Measurements from ENCODE around the gene NT5C2. TPM values are rescaled to one million over a fixed set of nuclear protein-coding genes. Genes with fewer than 3 reads are reported as not detected.
"Not testable (repeated sequence)": the region's sequence is repeated elsewhere in the genome, so short reads cannot be mapped to it uniquely, and the experiment has no call there.

NT5C2 gene
- total RNA-seq, 1 donor from 2014 or later, result 55.0 TPM

DNA sequence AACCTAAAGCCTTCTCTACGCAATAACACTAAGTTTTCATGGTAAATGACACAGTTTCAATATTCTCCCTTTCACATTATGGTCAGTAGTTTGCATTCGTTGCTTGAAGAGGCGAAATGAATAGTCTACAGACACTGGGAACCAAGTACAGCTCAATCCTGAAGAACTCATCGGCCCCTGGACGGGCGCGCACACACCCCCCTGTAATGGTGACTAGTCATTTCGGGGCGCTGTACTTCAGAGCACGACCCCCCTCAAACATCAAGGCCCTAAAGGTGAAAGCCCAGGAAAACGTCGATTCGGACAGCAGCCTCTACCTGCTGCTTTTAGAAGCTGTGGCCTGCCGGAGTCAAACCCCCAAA is 1.0 kb downstream of the NT5C2 start:
- Histone ChIP-seq H3K4me1 (peaks cover 86% of the 10 kb centered on the region), H3K4me3 (peak overlapping the region; percentile 94), H3K27me3 (ENCODE audit: low read depth) (no peaks in the 10 kb centered on the region), H3K9me3 (replicated peaks) (no peaks in the 10 kb centered on the region), H3K27ac (replicated peaks) (peak overlapping the region; percentile 99), H3K36me3 (no peaks in the 10 kb centered on the region)
- intact Hi-C loops (cut with micrococcal nuclease), result no loop called here
- DNase-seq, result no peak
- TF ChIP-seq, protein P1, sequence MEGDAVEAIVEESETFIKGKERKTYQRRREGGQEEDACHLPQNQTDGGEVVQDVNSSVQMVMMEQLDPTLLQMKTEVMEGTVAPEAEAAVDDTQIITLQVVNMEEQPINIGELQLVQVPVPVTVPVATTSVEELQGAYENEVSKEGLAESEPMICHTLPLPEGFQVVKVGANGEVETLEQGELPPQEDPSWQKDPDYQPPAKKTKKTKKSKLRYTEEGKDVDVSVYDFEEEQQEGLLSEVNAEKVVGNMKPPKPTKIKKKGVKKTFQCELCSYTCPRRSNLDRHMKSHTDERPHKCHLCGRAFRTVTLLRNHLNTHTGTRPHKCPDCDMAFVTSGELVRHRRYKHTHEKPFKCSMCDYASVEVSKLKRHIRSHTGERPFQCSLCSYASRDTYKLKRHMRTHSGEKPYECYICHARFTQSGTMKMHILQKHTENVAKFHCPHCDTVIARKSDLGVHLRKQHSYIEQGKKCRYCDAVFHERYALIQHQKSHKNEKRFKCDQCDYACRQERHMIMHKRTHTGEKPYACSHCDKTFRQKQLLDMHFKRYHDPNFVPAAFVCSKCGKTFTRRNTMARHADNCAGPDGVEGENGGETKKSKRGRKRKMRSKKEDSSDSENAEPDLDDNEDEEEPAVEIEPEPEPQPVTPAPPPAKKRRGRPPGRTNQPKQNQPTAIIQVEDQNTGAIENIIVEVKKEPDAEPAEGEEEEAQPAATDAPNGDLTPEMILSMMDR (IDR thresholded peaks at IDR 0.05; ENCODE audit: borderline replicate concordance), result no peak

DNA sequence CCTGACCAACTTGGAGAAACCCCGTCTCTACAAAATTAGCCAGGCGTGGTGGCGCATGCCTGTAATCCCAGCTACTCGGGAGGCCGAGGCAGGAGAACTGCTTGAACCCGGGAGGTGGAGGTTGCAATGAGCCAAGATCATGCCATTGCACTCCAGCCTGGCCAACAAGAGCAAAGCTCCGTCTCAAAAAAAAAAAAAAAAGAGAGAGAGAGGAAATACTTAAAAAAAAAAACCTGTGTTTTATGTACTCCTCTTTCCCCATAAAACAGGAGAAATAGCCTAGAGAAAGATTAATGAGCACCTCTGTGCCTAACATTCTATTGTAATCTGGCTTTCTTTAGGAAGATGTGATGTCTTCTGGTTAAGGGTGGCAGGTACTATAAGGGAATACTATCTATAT is 1.9 kb downstream of the NT5C2 start:
- H3K9me3 ChIP-seq (replicated peaks); H3K36me3 ChIP-seq; DNase-seq; intact Hi-C loops (cut with micrococcal nuclease); H3K27me3 ChIP-seq (ENCODE audit: low read depth): not testable (repeated sequence)
- Histone ChIP-seq H3K4me3 (peak overlapping the region; percentile 94), H3K27ac (replicated peaks) (peak overlapping the region; percentile 99), H3K4me1 (peaks cover 86% of the 10 kb centered on the region)

DNA sequence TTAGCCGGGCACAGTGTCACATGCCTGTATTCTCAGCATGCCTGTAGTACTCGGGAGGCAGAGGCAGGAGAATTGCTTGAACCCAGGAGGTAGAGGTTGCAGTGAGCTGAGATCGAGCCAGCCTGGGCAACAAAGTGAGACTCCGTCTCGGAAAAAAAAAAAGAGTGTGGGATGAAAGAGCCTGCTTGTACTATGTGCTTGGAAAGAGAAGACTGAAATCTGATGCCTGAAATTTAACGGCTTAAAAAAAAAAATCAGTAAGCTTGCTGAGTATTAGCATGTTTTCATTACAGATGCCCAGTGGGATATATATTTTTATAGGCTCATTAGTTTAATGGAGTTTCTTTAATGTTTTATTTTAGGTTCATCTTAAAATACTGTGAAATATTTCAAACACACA is 4.2 kb downstream of the NT5C2 start:
- Histone ChIP-seq H3K4me1 (peaks cover 97% of the 10 kb centered on the region), H3K27ac (replicated peaks) (peak overlapping the region; percentile 34), H3K9me3 (replicated peaks) (no peaks in the 10 kb centered on the region), H3K4me3 (peak overlapping the region; percentile 15), H3K27me3 (ENCODE audit: low read depth) (no peaks in the 10 kb centered on the region), H3K36me3 (no peaks in the 10 kb centered on the region)
- TF ChIP-seq, protein P1 (IDR thresholded peaks at IDR 0.05; ENCODE audit: borderline replicate concordance), result no peak
- intact Hi-C loops (cut with micrococcal nuclease), result no loop called here
- no peak for DNase-seq

DNA sequence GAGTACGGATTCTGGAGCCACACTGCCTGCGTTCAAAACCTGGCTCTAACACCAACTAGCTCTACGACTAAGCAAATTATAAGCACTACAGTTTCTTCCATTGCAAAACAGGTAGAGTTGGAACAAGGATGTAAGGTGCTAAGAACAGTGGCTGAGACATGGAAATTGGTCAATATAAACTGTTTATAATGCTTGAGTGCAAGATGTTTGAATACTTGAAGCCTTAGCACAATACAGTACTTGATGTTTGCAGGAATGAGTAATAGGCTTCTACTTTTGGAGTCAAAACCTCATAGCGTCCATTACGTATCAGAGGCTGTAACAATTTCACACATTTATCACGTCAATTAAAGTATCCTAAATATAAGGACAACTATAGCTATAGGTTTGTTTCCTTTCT is 6.9 kb downstream of the NT5C2 start:
- Histone ChIP-seq H3K4me1 (peaks cover 97% of the 10 kb centered on the region), H3K4me3 (no peak overlapping the region), H3K27ac (replicated peaks) (no peak overlapping the region), H3K9me3 (replicated peaks) (no peaks in the 10 kb centered on the region), H3K36me3 (no peaks in the 10 kb centered on the region), H3K27me3 (ENCODE audit: low read depth) (no peaks in the 10 kb centered on the region)
- intact Hi-C loops (cut with micrococcal nuclease), result no loop called here
- no peak for DNase-seq
- TF ChIP-seq, protein P1 (IDR thresholded peaks at IDR 0.05; ENCODE audit: borderline replicate concordance), result no peak

DNA sequence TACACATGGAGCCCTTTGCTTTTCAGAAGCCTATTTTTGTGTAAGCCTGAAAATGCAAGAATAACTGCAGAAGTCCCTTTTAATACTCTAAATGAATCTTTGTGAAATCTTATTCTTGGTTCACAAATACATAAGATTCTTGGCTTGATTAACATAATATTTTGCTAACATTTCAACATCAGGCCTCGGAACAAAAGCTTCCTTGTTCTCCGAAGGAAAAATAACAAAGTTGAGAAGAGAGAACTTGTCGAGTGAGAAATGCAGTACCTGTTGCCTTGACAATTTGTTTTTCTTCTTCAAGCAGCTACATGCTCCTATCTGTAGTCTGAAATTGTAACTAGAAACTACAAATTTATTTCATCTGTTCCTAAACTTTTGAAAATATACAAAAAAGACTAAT is 8.5 kb downstream of the NT5C2 start:
- intact Hi-C loops (cut with micrococcal nuclease), result no loop called here
- no peak for DNase-seq
- Histone ChIP-seq H3K36me3 (peaks cover 14% of the 10 kb centered on the region), H3K27me3 (ENCODE audit: low read depth) (no peaks in the 10 kb centered on the region), H3K9me3 (replicated peaks) (no peaks in the 10 kb centered on the region), H3K4me1 (peaks cover 98% of the 10 kb centered on the region), H3K4me3 (no peak overlapping the region), H3K27ac (replicated peaks) (peak overlapping the region; percentile 46)
- TF ChIP-seq, protein P1 (IDR thresholded peaks at IDR 0.05; ENCODE audit: borderline replicate concordance), result no peak

DNA sequence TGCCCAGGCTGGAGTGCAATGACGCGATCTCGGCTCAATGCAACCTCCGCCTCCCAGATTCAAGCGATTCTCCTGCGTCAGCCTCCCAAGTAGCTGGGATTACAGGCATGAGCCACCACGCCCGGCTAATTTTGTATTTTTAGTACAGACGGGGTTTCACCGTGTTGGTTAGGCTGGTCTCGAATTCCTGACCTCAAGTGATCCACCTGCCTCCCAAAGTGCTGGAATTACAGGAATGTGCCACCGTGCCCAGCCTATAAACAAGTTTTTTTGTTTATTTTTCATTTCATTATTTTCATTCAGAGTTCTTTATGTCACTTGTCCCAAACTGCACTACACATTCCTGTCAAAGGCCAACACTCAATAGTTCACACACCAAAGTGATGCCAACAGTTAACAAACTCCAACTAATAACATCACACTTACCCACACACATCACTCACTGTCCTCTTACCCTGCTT is 9.1 kb downstream of the NT5C2 start:
- intact Hi-C loops (cut with micrococcal nuclease); H3K4me3 ChIP-seq; DNase-seq; H3K27me3 ChIP-seq (ENCODE audit: low read depth); H3K9me3 ChIP-seq (replicated peaks): not testable (repeated sequence)
- Histone ChIP-seq H3K4me1 (peaks cover 95% of the 10 kb centered on the region), H3K36me3 (peaks cover 20% of the 10 kb centered on the region), H3K27ac (replicated peaks) (peak overlapping the region; percentile 46)

DNA sequence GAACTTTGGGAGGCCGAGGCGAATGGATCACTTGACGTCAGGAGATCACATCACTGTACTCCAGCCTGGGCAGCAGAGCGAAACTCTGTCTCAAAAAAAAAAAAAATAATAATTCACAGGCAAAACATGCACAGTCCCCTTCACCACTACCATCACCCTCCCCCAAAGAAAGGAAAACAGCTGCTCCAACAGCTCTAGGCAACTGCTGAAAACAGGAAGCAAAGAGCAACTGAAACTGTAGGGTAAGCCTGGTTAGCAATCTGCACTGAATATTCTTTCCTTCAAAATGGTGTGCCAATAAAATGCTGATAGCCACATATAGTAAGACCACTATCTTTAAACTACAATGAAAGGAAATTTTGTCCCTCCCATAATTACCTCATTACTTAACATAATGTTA is 11.8 kb downstream of the NT5C2 start:
- peaks cover 32% of the 10 kb centered on the region for H3K36me3 ChIP-seq
- no peak overlapping the region for H3K4me3 ChIP-seq
- no peaks in the 10 kb centered on the region for H3K27me3 ChIP-seq (ENCODE audit: low read depth)
- DNase-seq, result no peak
- H3K4me1 ChIP-seq, result peaks cover 81% of the 10 kb centered on the region
- peak overlapping the region; percentile 51 for H3K27ac ChIP-seq (replicated peaks)
- intact Hi-C loops (cut with micrococcal nuclease), result no loop called here
- TF ChIP-seq, protein P1 (IDR thresholded peaks at IDR 0.05; ENCODE audit: borderline replicate concordance), result no peak
- H3K9me3 ChIP-seq (replicated peaks), result no peaks in the 10 kb centered on the region
